Epidermal melanocyte (primary cell): ENCODE results near the gene FHIT.

Experiments used
- DNase-seq: peaks from one replicate; pipeline ENCODE4 v3.0.0; 2011; ENCODE audit warnings: low spot score; ENCODE audit not compliant: insufficient read length

FHIT gene

GRCh38 chr3:60024400-60024799 is 1226.9 kb downstream of the FHIT start:
- no peak for DNase-seq

- DNase-seq: no peak
Observed at GRCh38 chr3:60023189-60023588, 1228.1 kb downstream of the FHIT start.

GRCh38 chr3:60017631-60018030 is 1233.6 kb downstream of the FHIT start:
- no peak for DNase-seq

- no peak for DNase-seq
Observed at GRCh38 chr3:60015032-60015705, 1236.1 kb downstream of the FHIT start.

GRCh38 chr3:60013241-60013640 is 1238.0 kb downstream of the FHIT start:
- DNase-seq: no peak

GRCh38 chr3:60011218-60011617 is 1240.0 kb downstream of the FHIT start:
- DNase-seq: no peak

GRCh38 chr3:60010781-60011180 is 1240.5 kb downstream of the FHIT start:
- no peak for DNase-seq

GRCh38 chr3:60009931-60010478 is 1241.2 kb downstream of the FHIT start:
- no peak for DNase-seq

- no peak for DNase-seq
Observed at GRCh38 chr3:60001369-60001768, 1249.9 kb downstream of the FHIT start.

GRCh38 chr3:60000311-60001105 is 1250.7 kb downstream of the FHIT start:
- no peak for DNase-seq

- DNase-seq: no peak
Observed at GRCh38 chr3:59998058-59998457, 1253.2 kb downstream of the FHIT start.

- no peak for DNase-seq
Observed at GRCh38 chr3:59997583-59997982, 1253.7 kb downstream of the FHIT start.

GRCh38 chr3:59996056-59996455 is 1255.2 kb downstream of the FHIT start:
- no peak for DNase-seq

GRCh38 chr3:59995563-59995962 is 1255.7 kb downstream of the FHIT start:
- DNase-seq: no peak

- no peak for DNase-seq
Observed at GRCh38 chr3:59994732-59995304, 1256.4 kb downstream of the FHIT start.

- DNase-seq: no peak
Observed at GRCh38 chr3:59992578-59992977, 1258.7 kb downstream of the FHIT start.

- no peak for DNase-seq
Observed at GRCh38 chr3:59990915-59991314, 1260.3 kb downstream of the FHIT start.

- no peak for DNase-seq
Observed at GRCh38 chr3:59982510-59982909, 1268.7 kb downstream of the FHIT start.

- no peak for DNase-seq
Observed at GRCh38 chr3:59981377-59981776, 1269.9 kb downstream of the FHIT start.

- DNase-seq: no peak
Observed at GRCh38 chr3:59980576-59980975, 1270.7 kb downstream of the FHIT start.

GRCh38 chr3:59979542-59979941 is 1271.7 kb downstream of the FHIT start:
- DNase-seq: no peak

GRCh38 chr3:59978979-59979378 is 1272.3 kb downstream of the FHIT start:
- no peak for DNase-seq
